ENCODE measurements around the gene EXTL1. TPM values are rescaled to one million over a fixed set of nuclear protein-coding genes. Genes with fewer than 3 reads are reported as not detected.

EXTL1 gene
- total and polyA plus RNA-seq, 2 of the 4 experiments (the other 2 are of a cell fraction), result 0.90 to 5.2 TPM

DNA sequence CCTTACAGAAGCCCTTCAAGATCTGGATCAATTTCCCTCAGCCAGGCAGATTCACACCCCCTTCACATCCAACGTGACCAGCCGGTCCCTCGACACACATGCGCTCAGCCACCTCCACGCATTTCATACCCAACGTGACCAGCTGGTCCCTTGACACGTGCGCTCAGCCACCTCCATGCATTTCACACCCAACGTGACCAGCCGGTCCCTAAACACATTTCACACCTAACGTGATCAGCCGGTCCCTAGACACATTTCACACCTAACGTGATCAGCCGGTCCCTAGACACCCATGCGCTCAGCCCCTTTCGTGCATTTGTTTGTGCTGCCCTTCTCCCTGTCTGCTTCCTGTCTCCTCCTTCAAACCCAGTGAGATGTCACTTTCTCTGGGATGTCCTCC lies 14.9 kb upstream of the EXTL1 start:
- ChIA-PET CTCF (interaction anchor here (0.9 kb wide), 1 partner anchor 111 kb away, joined by 5 read pairs; no protein-coding TSS in a partner anchor), POLR2A (ENCODE audit: unreplicated experiment) (no interaction called here)
- no peak overlapping the region for H3K9ac ChIP-seq (ENCODE audit: low read depth, low read length)
- no peak for DNase-seq
- H3K18ac ChIP-seq (ENCODE audit: low read depth, low read length), result no peak overlapping the region
- H3K9me3 ChIP-seq (ENCODE audit: control insufficient read depth, insufficient read depth, low read length), result no peaks in the 10 kb centered on the region
- no peaks in the 10 kb centered on the region for H3K36me3 ChIP-seq (ENCODE audit: control insufficient read depth, insufficient read depth, low read length)
- no peaks in the 10 kb centered on the region for H3K4me1 ChIP-seq (ENCODE audit: control insufficient read depth, insufficient read depth, low read length)
- H3K9me1 ChIP-seq (ENCODE audit: insufficient read depth, low read length), result 0 out of 2 replicates have a peak, but pooled peaks cover 5% of the 10 kb centered on the region
- no peak for ATAC-seq (ENCODE audit: low read depth)
- no peak overlapping the region for H3K56ac ChIP-seq (ENCODE audit: extremely low read depth, insufficient read depth, low read length)
- no peak overlapping the region for H3K4ac ChIP-seq (ENCODE audit: low read depth, low read length)
- no peak overlapping the region; the same call in 1 of the 2 replicates for H3K14ac ChIP-seq (replicated peaks; ENCODE audit: low read depth, low read length)
- H3K4me2 ChIP-seq (ENCODE audit: low read depth, low read length), result no peak overlapping the region
- no peaks in the 10 kb centered on the region for H4K20me1 ChIP-seq (ENCODE audit: insufficient read depth, low read length)
- H3K27ac ChIP-seq (ENCODE audit: insufficient read depth, low read length), result no peak overlapping the region
- BruUV-seq (replicated peaks), result no TSS peak
- H2BK20ac ChIP-seq (ENCODE audit: low read depth, low read length), result no peak overlapping the region
- no peaks in the 10 kb centered on the region for H3K79me1 ChIP-seq (ENCODE audit: low read depth in 1 of 2, low read length in 2 of 2)
- H3K27me3 ChIP-seq (ENCODE audit: control insufficient read depth, insufficient read depth, low read length), result peaks cover 15% of the 10 kb centered on the region
- no peak overlapping the region for H4K8ac ChIP-seq (ENCODE audit: low read depth in 2 of 2, low read length in 2 of 2)
- no peak for TF ChIP-seq CHD1 (IDR thresholded peaks at IDR 0.05; ENCODE audit: low read depth, low read length)
- TF ChIP-seq RFX5 (IDR thresholded peaks at IDR 0.05; ENCODE audit: low read depth, low read length), result no peak
- H2AK5ac ChIP-seq (ENCODE audit: low read depth, low read length), result no peak overlapping the region
- H4K5ac ChIP-seq (ENCODE audit: low read depth, low read length), result no peak overlapping the region
- intact Hi-C loops (cut with micrococcal nuclease), result no loop called here
- no peak overlapping the region for H2AFZ ChIP-seq (replicated peaks; ENCODE audit: low read length, poor library complexity)
- no peak overlapping the region for H2BK120ac ChIP-seq (ENCODE audit: low read depth, low read length)
- no peak overlapping the region for H3K4me3 ChIP-seq (ENCODE audit: insufficient read depth, low read depth, low read length)
- 86% methylated on average over 7 of the region's 16 CpGs; no CpG with 5 or more reads in 1 of the 2 experiments for WGBS, 2 experiments (ENCODE audit: extremely low coverage in 2 of 2, insufficient read length in 1 of 2)
- no peak overlapping the region for H2AK9ac ChIP-seq (replicated peaks; ENCODE audit: low read depth, low read length, poor library complexity)
- dilution Hi-C loops (cut with HindIII; ENCODE audit: low sequenced_read_pairs, unreplicated experiment), result no loop called here
- no peak overlapping the region for H2BK5ac ChIP-seq (ENCODE audit: low read depth, low read length, poor library complexity, severe bottlenecking)
- no peak overlapping the region for H3K23ac ChIP-seq (ENCODE audit: low read depth, low read length)
- H4K91ac ChIP-seq (ENCODE audit: insufficient read depth, low read depth, low read length), result no peak overlapping the region
- in situ Hi-C loops (cut with MboI; ENCODE audit: low sequenced_read_pairs), result no loop called here
- H2BK15ac ChIP-seq (ENCODE audit: low read depth, low read length), result no peak overlapping the region

Measured in IMR-90 (cell line).